ENCODE data around the gene ROBO3.

The ROBO3 gene, protein sequence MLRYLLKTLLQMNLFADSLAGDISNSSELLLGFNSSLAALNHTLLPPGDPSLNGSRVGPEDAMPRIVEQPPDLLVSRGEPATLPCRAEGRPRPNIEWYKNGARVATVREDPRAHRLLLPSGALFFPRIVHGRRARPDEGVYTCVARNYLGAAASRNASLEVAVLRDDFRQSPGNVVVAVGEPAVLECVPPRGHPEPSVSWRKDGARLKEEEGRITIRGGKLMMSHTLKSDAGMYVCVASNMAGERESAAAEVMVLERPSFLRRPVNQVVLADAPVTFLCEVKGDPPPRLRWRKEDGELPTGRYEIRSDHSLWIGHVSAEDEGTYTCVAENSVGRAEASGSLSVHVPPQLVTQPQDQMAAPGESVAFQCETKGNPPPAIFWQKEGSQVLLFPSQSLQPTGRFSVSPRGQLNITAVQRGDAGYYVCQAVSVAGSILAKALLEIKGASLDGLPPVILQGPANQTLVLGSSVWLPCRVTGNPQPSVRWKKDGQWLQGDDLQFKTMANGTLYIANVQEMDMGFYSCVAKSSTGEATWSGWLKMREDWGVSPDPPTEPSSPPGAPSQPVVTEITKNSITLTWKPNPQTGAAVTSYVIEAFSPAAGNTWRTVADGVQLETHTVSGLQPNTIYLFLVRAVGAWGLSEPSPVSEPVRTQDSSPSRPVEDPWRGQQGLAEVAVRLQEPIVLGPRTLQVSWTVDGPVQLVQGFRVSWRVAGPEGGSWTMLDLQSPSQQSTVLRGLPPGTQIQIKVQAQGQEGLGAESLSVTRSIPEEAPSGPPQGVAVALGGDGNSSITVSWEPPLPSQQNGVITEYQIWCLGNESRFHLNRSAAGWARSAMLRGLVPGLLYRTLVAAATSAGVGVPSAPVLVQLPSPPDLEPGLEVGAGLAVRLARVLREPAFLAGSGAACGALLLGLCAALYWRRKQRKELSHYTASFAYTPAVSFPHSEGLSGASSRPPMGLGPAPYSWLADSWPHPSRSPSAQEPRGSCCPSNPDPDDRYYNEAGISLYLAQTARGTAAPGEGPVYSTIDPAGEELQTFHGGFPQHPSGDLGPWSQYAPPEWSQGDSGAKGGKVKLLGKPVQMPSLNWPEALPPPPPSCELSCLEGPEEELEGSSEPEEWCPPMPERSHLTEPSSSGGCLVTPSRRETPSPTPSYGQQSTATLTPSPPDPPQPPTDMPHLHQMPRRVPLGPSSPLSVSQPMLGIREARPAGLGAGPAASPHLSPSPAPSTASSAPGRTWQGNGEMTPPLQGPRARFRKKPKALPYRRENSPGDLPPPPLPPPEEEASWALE (N-terminal part only)

GRCh38 chr11:124865181-124865901 is at the start of gene ROBO3:
ROBO3 (plus strand) TSS chr11:124865432; CDS start chr11:124865578, 146 bp downstream.
- Histone ChIP-seq H3K9me3 (ENCODE audit: severe bottlenecking) (no peaks in the 10 kb centered on the region), H3K4me3 (ENCODE audit: low read depth, low read length) (peak within 1 kb of the TSS; percentile 41), H3K27me3 (ENCODE audit: insufficient read depth, low read depth, severe bottlenecking) (peaks cover 40% of the 10 kb centered on the region), H3K36me3 (no peaks in the 10 kb centered on the region), H3K27ac (no peak within 1 kb of the TSS)
- peak; percentile 33 for DNase-seq
- 0 out of 2 replicates have a peak, but pooled peaks have one; percentile 4 for TF ChIP-seq CTCF (IDR thresholded peaks at IDR 0.05; ENCODE audit: low read depth, low read length)

GRCh38 chr11:124817036-124817435 is 48.2 kb upstream of the ROBO3 start:
- no peak for DNase-seq
- no peaks in the 10 kb centered on the region for H3K9me3 ChIP-seq (ENCODE audit: severe bottlenecking)
- no peak overlapping the region for H3K4me3 ChIP-seq (ENCODE audit: low read depth, low read length)
- no peak for TF ChIP-seq CTCF (IDR thresholded peaks at IDR 0.05; ENCODE audit: low read depth, low read length)
- no peaks in the 10 kb centered on the region for H3K36me3 ChIP-seq
- H3K27me3 ChIP-seq (ENCODE audit: insufficient read depth, low read depth, severe bottlenecking) = no peaks in the 10 kb centered on the region
- no peak overlapping the region for H3K27ac ChIP-seq

- Histone ChIP-seq H3K9me3 (ENCODE audit: severe bottlenecking) (no peaks in the 10 kb centered on the region), H3K4me3 (ENCODE audit: low read depth, low read length) (no peak overlapping the region), H3K27me3 (ENCODE audit: insufficient read depth, low read depth, severe bottlenecking) (no peaks in the 10 kb centered on the region), H3K27ac (no peak overlapping the region), H3K36me3 (no peaks in the 10 kb centered on the region)
- DNase-seq = no peak
- no peak for TF ChIP-seq CTCF (IDR thresholded peaks at IDR 0.05; ENCODE audit: low read depth, low read length)
These were observed 43.1 kb upstream of the ROBO3 start for GRCh38 chr11:124821995-124822730.

- no peak for DNase-seq
- H3K4me3 ChIP-seq (ENCODE audit: low read depth, low read length) = no peak overlapping the region
- H3K36me3 ChIP-seq = no peaks in the 10 kb centered on the region
- H3K27ac ChIP-seq = no peak overlapping the region
- H3K27me3 ChIP-seq (ENCODE audit: insufficient read depth, low read depth, severe bottlenecking) = no peaks in the 10 kb centered on the region
- H3K9me3 ChIP-seq (ENCODE audit: severe bottlenecking) = no peaks in the 10 kb centered on the region
- TF ChIP-seq CTCF (IDR thresholded peaks at IDR 0.05; ENCODE audit: low read depth, low read length) = no peak
These were observed 41.5 kb upstream of the ROBO3 start for GRCh38 chr11:124823512-124824376.

Data from WERI-Rb-1 (cell line).